GM23338 (cell line): Measurements from ENCODE around the gene CD38.

Experiments
- NANOG ChIP-seq: IDR thresholded peaks from 2 replicates; pipeline ENCODE4 v1.6.1; 2016; ENCODE audit warnings: antibody characterized with exemption, borderline replicate concordance
- TF ChIP-seq, protein P1 (sequence below), 2 experiments: fragments of 200-600 bp in 1 of 2; sonication (generic) in 1 of 2; conservative IDR thresholded peaks; 2 replicates each; pipeline versions ENCODE4 v1.5.1 to v1.6.1; 2016 to 2017; ENCODE audit warnings: antibody characterized with exemption in 2 of 2, low read depth in 2 of 2, mild to moderate bottlenecking in 2 of 2, moderate library complexity in 1 of 2

DNA sequence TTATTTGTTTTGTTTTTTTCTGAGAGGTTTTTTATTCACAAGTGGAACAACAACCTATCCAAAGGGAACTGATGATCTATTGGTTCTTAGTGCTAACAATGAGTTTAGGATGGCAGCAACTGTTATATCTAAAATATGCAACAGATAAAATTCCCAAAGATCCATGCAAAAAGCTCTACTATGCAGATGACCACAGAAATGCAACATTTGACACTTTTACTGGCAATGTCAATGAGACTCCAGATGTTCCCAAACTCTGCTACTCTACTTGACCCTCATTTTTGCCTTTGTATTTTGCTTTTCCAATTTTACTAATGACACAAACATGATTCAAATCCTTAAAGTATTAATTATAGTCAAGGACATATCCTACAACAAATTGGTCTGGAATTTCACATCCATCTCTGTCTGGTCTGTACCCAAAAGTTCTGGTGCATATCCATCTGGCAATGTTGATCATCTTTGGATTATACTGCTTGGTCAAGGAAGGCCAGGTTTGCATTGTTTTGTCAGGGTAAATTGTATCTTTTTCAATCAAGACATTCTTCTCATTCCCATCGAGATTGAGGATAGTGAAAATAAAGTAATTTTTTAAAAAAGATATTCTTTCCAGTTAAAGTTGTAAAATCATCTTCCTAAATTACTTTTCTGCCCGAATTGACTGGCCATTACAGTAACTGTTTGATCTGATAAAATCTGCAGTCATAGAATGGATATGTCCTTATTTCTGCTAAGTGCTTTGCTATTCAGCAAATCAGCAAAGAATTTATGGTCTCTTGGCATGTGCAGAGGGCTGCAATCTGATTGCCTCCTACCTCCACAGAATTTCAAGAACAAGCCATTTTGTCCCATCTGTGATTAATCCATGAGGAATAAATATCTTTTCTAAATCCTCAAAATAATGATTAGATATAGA lies 86.8 kb downstream of the CD38 start:
- TF ChIP-seq, protein P1, sequence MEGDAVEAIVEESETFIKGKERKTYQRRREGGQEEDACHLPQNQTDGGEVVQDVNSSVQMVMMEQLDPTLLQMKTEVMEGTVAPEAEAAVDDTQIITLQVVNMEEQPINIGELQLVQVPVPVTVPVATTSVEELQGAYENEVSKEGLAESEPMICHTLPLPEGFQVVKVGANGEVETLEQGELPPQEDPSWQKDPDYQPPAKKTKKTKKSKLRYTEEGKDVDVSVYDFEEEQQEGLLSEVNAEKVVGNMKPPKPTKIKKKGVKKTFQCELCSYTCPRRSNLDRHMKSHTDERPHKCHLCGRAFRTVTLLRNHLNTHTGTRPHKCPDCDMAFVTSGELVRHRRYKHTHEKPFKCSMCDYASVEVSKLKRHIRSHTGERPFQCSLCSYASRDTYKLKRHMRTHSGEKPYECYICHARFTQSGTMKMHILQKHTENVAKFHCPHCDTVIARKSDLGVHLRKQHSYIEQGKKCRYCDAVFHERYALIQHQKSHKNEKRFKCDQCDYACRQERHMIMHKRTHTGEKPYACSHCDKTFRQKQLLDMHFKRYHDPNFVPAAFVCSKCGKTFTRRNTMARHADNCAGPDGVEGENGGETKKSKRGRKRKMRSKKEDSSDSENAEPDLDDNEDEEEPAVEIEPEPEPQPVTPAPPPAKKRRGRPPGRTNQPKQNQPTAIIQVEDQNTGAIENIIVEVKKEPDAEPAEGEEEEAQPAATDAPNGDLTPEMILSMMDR (conservative IDR thresholded peaks at IDR 0.05; ENCODE audit: low read depth in 2 of 2), result no peak
- TF ChIP-seq NANOG, result no peak
